H1 (cell line): ENCODE measurements around the gene TOP3A. TPM values are rescaled to one million over a fixed set of nuclear protein-coding genes. Genes with fewer than 3 reads are reported as not detected.
A peak's percentile ranks its signal among the peaks of the same experiment; 100 is the strongest.

Experiments used
- CTCF ChIA-PET: fragments of 300-600 bp; sonication (Branson Sonifier 250); formaldehyde crosslinking; loops from one replicate; lab custom pipeline; 2021; ENCODE audit not compliant: partially characterized antibody; lab: Charles Lee
- POLR2A ChIA-PET: fragments of 300-600 bp; sonication (Branson Sonifier 250); formaldehyde crosslinking; loops from one replicate; lab custom pipeline; 2021; ENCODE audit warnings: inconsistent platforms; ENCODE audit not compliant: partially characterized antibody; lab: Charles Lee
- DNase-seq, 2 experiments: peaks; one replicate each; pipeline versions ENCODE4 v3.0.0 to v3.0.0-alpha.2; 2010 to 2022; ENCODE audit warnings: low spot score in 2 of 2, low read depth in 1 of 2, mixed read lengths in 1 of 2
- FAIRE-seq: peaks from 2 replicates; lab custom pipeline; 2011; peaks lifted over from hg19 to GRCh38; lab: Jason Lieb, UNC
- H2AFZ ChIP-seq: 2 replicates; pipeline ENCODE4 v1.8.1; 2012; ENCODE audit warnings: low read length, inconsistent platforms
- H2AK5ac ChIP-seq: 2 replicates; pipeline ENCODE4 v1.6.1; 2013; ENCODE audit warnings: low read depth, low read length
- H2BK120ac ChIP-seq: replicated peaks from 2 replicates; pipeline ENCODE3; 2013; ENCODE audit warnings: low read depth, low read length, inconsistent platforms
- H2BK12ac ChIP-seq: 2 replicates; pipeline ENCODE4 v1.6.1; 2013; ENCODE audit warnings: low read depth, low read length
- H2BK15ac ChIP-seq: 2 replicates; pipeline ENCODE4 v1.6.1; 2013; ENCODE audit warnings: low read length
- H2BK20ac ChIP-seq: 2 replicates; pipeline ENCODE4 v1.6.1; 2013; ENCODE audit warnings: low read length
- H2BK5ac ChIP-seq: 2 replicates; pipeline ENCODE4 v1.6.1; 2013; ENCODE audit warnings: low read depth, low read length
- H3K14ac ChIP-seq: 2 replicates; pipeline ENCODE4 v1.6.1; 2013; ENCODE audit warnings: inconsistent platforms; ENCODE audit not compliant: insufficient read length
- H3K18ac ChIP-seq: 2 replicates; pipeline ENCODE4 v1.6.1; 2013; ENCODE audit warnings: low read length; ENCODE audit errors: extremely low read depth
- H3K23ac ChIP-seq: 2 replicates; pipeline ENCODE4 v1.6.1; 2013; ENCODE audit warnings: inconsistent platforms; ENCODE audit not compliant: insufficient read length
- H3K23me2 ChIP-seq: 2 replicates; pipeline ENCODE4 v1.6.1; 2013; ENCODE audit warnings: low read depth, low read length
- H3K27ac ChIP-seq: 2 replicates; pipeline ENCODE4 v1.6.1; 2011; ENCODE audit warnings: low read depth, low read length, inconsistent platforms
- H3K27me3 ChIP-seq, 4 experiments: replicated peaks in 1 of 4; 1 replicate in 1 of 4; 2 replicates in 3 of 4; pipeline versions ENCODE4 v1.6.1 to v1.8.1; 2011 to 2013; ENCODE audit warnings: low read length in 3 of 4, mild to moderate bottlenecking in 3 of 4, inconsistent platforms in 2 of 4, mixed read lengths in 2 of 4, moderate library complexity in 1 of 4; ENCODE audit not compliant: control insufficient read depth in 3 of 4, insufficient read depth in 3 of 4; ENCODE audit errors: extremely low read depth in 1 of 4
- H3K36me3 ChIP-seq, 4 experiments: 2 replicates each; pipeline versions ENCODE4 v1.6.1 to v1.8.1; 2011 to 2013; ENCODE audit warnings: mild to moderate bottlenecking in 4 of 4, low read length in 3 of 4, moderate library complexity in 2 of 4, control low read depth in 1 of 4, inconsistent platforms in 1 of 4; ENCODE audit not compliant: insufficient read depth in 4 of 4, control insufficient read depth in 2 of 4
- H3K4ac ChIP-seq: replicated peaks from 2 replicates; pipeline ENCODE3; 2013; ENCODE audit warnings: low read length, low read depth, mixed read lengths, inconsistent platforms; ENCODE audit not compliant: insufficient read length
- H3K4me1 ChIP-seq, 4 experiments: replicated peaks in 1 of 4; 1 replicate in 1 of 4; 2 replicates in 3 of 4; pipeline versions ENCODE4 v1.6.1 to v1.8.1; 2011 to 2013; ENCODE audit warnings: low read length in 3 of 4, inconsistent platforms in 2 of 4, mixed read lengths in 1 of 4; ENCODE audit not compliant: insufficient read depth in 4 of 4, control insufficient read depth in 3 of 4
- H3K4me2 ChIP-seq, 2 experiments: 2 replicates each; pipeline versions ENCODE4 v1.6.1 to v1.8.1; 2011 to 2013; ENCODE audit warnings: low read depth in 2 of 2, low read length in 2 of 2, control low read depth in 1 of 2, inconsistent platforms in 1 of 2, mild to moderate bottlenecking in 1 of 2; ENCODE audit not compliant: insufficient read depth in 1 of 2
- H3K4me3 ChIP-seq, 4 experiments: fragments of 200-600, 300-600 bp in 1 of 4; sonication (generic), shearing (Covaris generic), sonication (Bioruptor Twin) in 1 of 4; 2 replicates each; pipeline versions ENCODE4 v1.5.1 to v1.8.1; 2011 to 2016; ENCODE audit warnings: low read length in 4 of 4, low read depth in 3 of 4, control low read depth in 2 of 4, inconsistent platforms in 2 of 4, mild to moderate bottlenecking in 2 of 4, mixed read lengths in 1 of 4, moderate library complexity in 1 of 4; ENCODE audit not compliant: insufficient read depth in 2 of 4; ENCODE audit errors: extremely low read depth in 1 of 4
- H3K56ac ChIP-seq: replicated peaks from 2 replicates; pipeline ENCODE3; 2013; ENCODE audit warnings: low read depth, mild to moderate bottlenecking, mixed read lengths, low read length, inconsistent platforms; ENCODE audit not compliant: insufficient read length
- H3K79me1 ChIP-seq: 2 replicates; pipeline ENCODE4 v1.6.1; 2013; ENCODE audit warnings: low read depth, low read length, control low read depth
- H3K79me2 ChIP-seq, 2 experiments: 2 replicates each; pipeline versions ENCODE4 v1.6.1 to v1.8.1; 2012 to 2013; ENCODE audit warnings: low read length in 2 of 2, mild to moderate bottlenecking in 2 of 2, inconsistent platforms in 1 of 2; ENCODE audit not compliant: insufficient read depth in 2 of 2, control insufficient read depth in 1 of 2
- H3K9ac ChIP-seq, 4 experiments: replicated peaks in 1 of 4; 1 replicate in 1 of 4; 2 replicates in 3 of 4; pipeline versions ENCODE4 v1.6.1 to v1.8.1; 2011 to 2013; ENCODE audit warnings: low read depth in 3 of 4, low read length in 3 of 4, control low read depth in 2 of 4, mild to moderate bottlenecking in 2 of 4, moderate library complexity in 2 of 4, inconsistent platforms in 1 of 4; ENCODE audit errors: extremely low read depth in 1 of 4
- H3K9me3 ChIP-seq, 2 experiments: 2 replicates each; pipeline versions ENCODE4 v1.6.1 to v1.8.1; 2012 to 2013; ENCODE audit warnings: mild to moderate bottlenecking in 2 of 2, moderate library complexity in 2 of 2, control low read depth in 1 of 2, inconsistent platforms in 1 of 2, low read depth in 1 of 2, low read length in 1 of 2, mixed read lengths in 1 of 2; ENCODE audit not compliant: insufficient read depth in 2 of 2
- H4K20me1 ChIP-seq, 2 experiments: replicated peaks in 1 of 2; 2 replicates each; pipeline versions ENCODE3 to v1.8.1; 2011 to 2013; ENCODE audit warnings: inconsistent platforms in 2 of 2, low read length in 2 of 2, mild to moderate bottlenecking in 1 of 2; ENCODE audit not compliant: insufficient read depth in 2 of 2, control insufficient read depth in 1 of 2
- H4K5ac ChIP-seq: 2 replicates; pipeline ENCODE4 v1.6.1; 2013; ENCODE audit warnings: low read length, low read depth, mixed read lengths, inconsistent platforms; ENCODE audit not compliant: insufficient read length
- H4K8ac ChIP-seq: 2 replicates; pipeline ENCODE4 v1.8.0; 2013; ENCODE audit warnings: mild to moderate bottlenecking, moderate library complexity, low read length, inconsistent platforms; ENCODE audit not compliant: insufficient read depth; ENCODE audit errors: extremely low read depth
- H4K91ac ChIP-seq: replicated peaks from 2 replicates; pipeline ENCODE3; 2013; ENCODE audit warnings: low read length, mixed read lengths, inconsistent platforms; ENCODE audit not compliant: insufficient read length
- EZH2 ChIP-seq: fragments of 200-600 bp; sonication (generic); IDR thresholded peaks from 2 replicates; pipeline ENCODE4 v1.7.1; 2012; ENCODE audit warnings: low read depth, mild to moderate bottlenecking, moderate library complexity, low read length, inconsistent platforms; ENCODE audit not compliant: severe bottlenecking
- HDAC2 ChIP-seq, 2 experiments: fragments of 300-600 bp in 1 of 2; sonication (generic) in 1 of 2; IDR thresholded peaks; 2 replicates each; pipeline ENCODE4 v1.6.1; 2011 to 2012; ENCODE audit warnings: low read depth in 2 of 2, low read length in 2 of 2, mild to moderate bottlenecking in 2 of 2, moderate library complexity in 2 of 2, borderline replicate concordance in 1 of 2, inconsistent platforms in 1 of 2
- KDM1A ChIP-seq: fragments of 200-600, 300-600 bp; sonication (generic); IDR thresholded peaks from 2 replicates; pipeline ENCODE4 v1.7.1; 2016; ENCODE audit warnings: mild to moderate bottlenecking, low read length, borderline replicate concordance
- MAFK ChIP-seq: IDR thresholded peaks from 2 replicates; pipeline ENCODE4 v1.6.1; 2012; ENCODE audit warnings: low read depth, mild to moderate bottlenecking, improper control_type of control experiment, low read length
- SIN3A ChIP-seq, 2 experiments: IDR thresholded peaks in 1 of 2; conservative IDR thresholded peaks in 1 of 2; 2 replicates each; pipeline ENCODE4 v1.6.1; 2011 to 2012; ENCODE audit warnings: low read length in 2 of 2, improper control_type of control experiment in 1 of 2, low read depth in 1 of 2, mild to moderate bottlenecking in 1 of 2
- WGBS, 2 experiments: shearing (Covaris generic) in 1 of 2; methylation state at CpG; one replicate each; pipeline versions ENCODE4 v1.1.6 to v1.1.7; 2013 to 2015; ENCODE audit warnings: low lambda C conversion rate in 2 of 2, mixed read lengths in 2 of 2, inconsistent platforms in 1 of 2, low coverage in 1 of 2, missing lambda C conversion rate in 1 of 2; ENCODE audit not compliant: insufficient replicate concordance in 2 of 2, insufficient coverage in 1 of 2, insufficient read length in 1 of 2; ENCODE audit errors: extremely low coverage in 1 of 2, missing lambda C conversion rate in 1 of 2; 5-methylcytosine and 5-hydroxymethylcytosine counted together
- polyA plus RNA-seq, 7 experiments: library from polyadenylated mRNA; depleted of rRNA in 3 of 7; stranded (reverse) in 5 of 7; unstranded in 2 of 7; fragments of >200 nt in 5 of 7; fragments of 200-250 nt in 2 of 7; gene quantifications; 1 replicate in 5 of 7; 2 replicates in 1 of 7; 4 replicates in 1 of 7; pipeline versions ENCODE4 v1.2.1 to v1.2.3, GENCODE V29; 2011 to 2013; ENCODE audit warnings: missing spikeins in 2 of 7, mixed read lengths in 2 of 7
- total RNA-seq: library from RNA; stranded (reverse); fragmentation: NEBNext Ultra II Directional; extraction: Animal tissue kit (Norgen Biotek cat#: 25700); gene quantifications from 2 replicates; pipeline ENCODE4 v1.2.1, GENCODE V29; 2021

The TOP3A gene
- total and polyA plus RNA-seq, 2 of the 8 experiments (the other 6 are each of a cell fraction or from before 2014, with no cell fraction given), result 23.4 to 54.3 TPM

GRCh38 chr17:18259621-18260331, 55.0 kb downstream of the TOP3A start:
- Histone ChIP-seq H4K91ac (no peak overlapping the region), H3K4ac (peak overlapping the region; percentile 2), H4K5ac (no peak overlapping the region), H2BK15ac (0 out of 2 replicates have a peak overlapping the region, but pooled peaks have one; percentile 0), H3K36me3 (peaks cover 5 to 34% (median 14%) of the 10 kb centered on the region in 4 experiments), H3K9me3 (no peaks in the 10 kb centered on the region), H3K9ac (no peak overlapping the region), H2BK5ac (peak overlapping the region; percentile 44; the same call in 1 of the 2 replicates), H2AFZ (peak overlapping the region; percentile 61), H3K27ac (no peak overlapping the region; the same call in 1 of the 2 replicates), H3K4me1 (peaks cover 4 to 37% (median 20%) of the 10 kb centered on the region in 4 experiments), H3K18ac (peak overlapping the region; percentile 81), H3K23ac (no peak overlapping the region), H2AK5ac (no peak overlapping the region), H4K20me1 (peaks cover 4 to 9% of the 10 kb centered on the region in 2 experiments), H3K4me3 (peak overlapping the region; percentile 76 to 88 (median 84); a peak in 5 of 8 replicates), H2BK20ac (no peak overlapping the region), H3K14ac (no peak overlapping the region), H3K79me1 (peaks cover 18% of the 10 kb centered on the region), H4K8ac (peak overlapping the region; percentile 19; the same call in 1 of the 2 replicates), H2BK12ac (0 out of 2 replicates have a peak overlapping the region, but pooled peaks have one; percentile 0), H2BK120ac (no peak overlapping the region), H3K56ac (no peak overlapping the region), H3K27me3 (no peaks in the 10 kb centered on the region), H3K4me2 (peak overlapping the region; percentile 64 to 79), H3K79me2 (peaks cover 0 to 26% of the 10 kb centered on the region in 2 experiments; a peak in 1 of 4 replicates), H3K23me2 (peaks cover 14% of the 10 kb centered on the region)
- POLR2A ChIA-PET, result interaction anchor here (0.9 to 11.5 kb wide), 12 partner anchors 13 to 102 kb away, joined by 3 to 171 read pairs (median 4); partner anchors contain the start of gene SHMT1
- no peak for DNase-seq
- 81% methylated on average over 22 of the region's 22 CpGs; no CpG with 5 or more reads in 1 of the 2 experiments for WGBS, 2 experiments
- TF ChIP-seq EZH2 (no peak), MAFK (no peak), HDAC2 (IDR thresholded peaks at IDR 0.05; ENCODE audit: borderline replicate concordance in 1 of 2, low read depth in 2 of 2, low read length in 2 of 2) (0 out of 4 replicates have a peak, but pooled peaks of 1 of the 2 experiments have one; percentile 42), SIN3A (conservative IDR thresholded peaks at IDR 0.05 in 1 of 2, IDR thresholded peaks at IDR 0.05 in 1 of 2; ENCODE audit: low read depth in 1 of 2, low read length in 2 of 2) (no peak), KDM1A (peak; percentile 66; the same call in 1 of the 2 replicates)
- no peak for FAIRE-seq
- CTCF ChIA-PET, result interaction anchor here (1.1 to 1.2 kb wide), 4 partner anchors 8 to 44 kb away, joined by 3 to 6 read pairs (median 4); no protein-coding TSS in a partner anchor
